GM18951 (cell line): Measurements from ENCODE around the gene IGFBP7.

Experiments used
- POLR2A ChIP-seq: IDR thresholded peaks from 4 replicates; pipeline ENCODE4 v1.6.1; 2011; ENCODE audit warnings: mild to moderate bottlenecking; ENCODE audit not compliant: insufficient read length, insufficient read depth; ENCODE audit errors: extremely low read depth
- in situ Hi-C: fragments of 300-500 bp; cut with MboI; formaldehyde crosslinking; loops from one replicate; pipeline ENCODE4 v1.12.0; 2022; ENCODE audit warnings: low sequenced_read_pairs, mixed read lengths, inconsistent platforms; ENCODE audit not compliant: unreplicated experiment

IGFBP7 gene

DNA sequence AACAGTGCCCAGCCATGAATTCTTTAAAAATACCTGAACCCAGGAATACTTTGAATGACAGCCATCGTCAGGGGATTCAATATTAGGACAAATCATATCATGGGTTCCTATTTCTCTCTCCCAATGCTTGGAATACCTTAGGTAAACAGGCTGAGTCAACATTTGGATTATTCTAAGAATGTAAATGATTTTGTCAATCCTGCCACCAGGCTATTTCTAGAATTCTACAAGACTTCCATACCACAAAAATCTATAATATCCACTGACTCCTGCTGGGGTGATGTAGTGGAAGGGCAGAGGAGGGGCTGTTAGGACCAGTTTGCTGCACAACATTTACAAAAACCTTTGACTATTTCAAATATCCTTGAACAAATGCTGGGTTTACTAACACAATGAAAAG lies 65.2 kb downstream of the IGFBP7 start:
- no peak for TF ChIP-seq POLR2A
- in situ Hi-C loops = no loop called here

- no peak for TF ChIP-seq POLR2A
- in situ Hi-C loops = no loop called here
These were observed 65.9 kb downstream of the IGFBP7 start for GRCh38 chr4:57044279-57044678.

- in situ Hi-C loops = no loop called here
These were observed 66.6 kb downstream of the IGFBP7 start for GRCh38 chr4:57043347-57044251.

GRCh38 chr4:57042711-57043169 lies 67.4 kb downstream of the IGFBP7 start:
- in situ Hi-C loops = no loop called here
- no peak for TF ChIP-seq POLR2A

More at GRCh38 chr4:57043347-57044251, 66.6 kb downstream of the IGFBP7 start:
- no peak for TF ChIP-seq POLR2A

GRCh38 chr4:57041020-57041419 lies 69.2 kb downstream of the IGFBP7 start:
- in situ Hi-C loops = no loop called here
- no peak for TF ChIP-seq POLR2A

DNA sequence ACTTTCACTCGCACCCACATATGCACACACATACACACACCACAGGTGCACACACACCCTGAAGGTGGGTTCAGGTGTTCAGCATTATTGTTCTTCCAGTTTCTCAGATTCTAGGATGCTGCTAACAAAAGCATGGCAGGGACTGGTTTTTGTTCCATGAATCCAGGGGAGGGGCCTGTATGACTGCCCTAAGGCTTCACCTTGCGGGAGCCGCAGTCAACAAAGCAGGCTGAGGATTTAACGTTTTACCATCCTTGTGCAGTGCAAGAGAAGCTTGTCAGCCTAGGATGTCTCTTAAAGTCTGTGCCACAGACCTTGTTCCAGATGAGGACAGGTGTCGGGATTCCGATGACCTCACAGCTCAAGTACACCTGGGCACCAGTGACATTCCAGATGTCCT lies 69.7 kb downstream of the IGFBP7 start:
- in situ Hi-C loops = no loop called here
- no peak for TF ChIP-seq POLR2A

- TF ChIP-seq POLR2A = no peak
These were observed 70.8 kb downstream of the IGFBP7 start for GRCh38 chr4:57039345-57039744.

DNA sequence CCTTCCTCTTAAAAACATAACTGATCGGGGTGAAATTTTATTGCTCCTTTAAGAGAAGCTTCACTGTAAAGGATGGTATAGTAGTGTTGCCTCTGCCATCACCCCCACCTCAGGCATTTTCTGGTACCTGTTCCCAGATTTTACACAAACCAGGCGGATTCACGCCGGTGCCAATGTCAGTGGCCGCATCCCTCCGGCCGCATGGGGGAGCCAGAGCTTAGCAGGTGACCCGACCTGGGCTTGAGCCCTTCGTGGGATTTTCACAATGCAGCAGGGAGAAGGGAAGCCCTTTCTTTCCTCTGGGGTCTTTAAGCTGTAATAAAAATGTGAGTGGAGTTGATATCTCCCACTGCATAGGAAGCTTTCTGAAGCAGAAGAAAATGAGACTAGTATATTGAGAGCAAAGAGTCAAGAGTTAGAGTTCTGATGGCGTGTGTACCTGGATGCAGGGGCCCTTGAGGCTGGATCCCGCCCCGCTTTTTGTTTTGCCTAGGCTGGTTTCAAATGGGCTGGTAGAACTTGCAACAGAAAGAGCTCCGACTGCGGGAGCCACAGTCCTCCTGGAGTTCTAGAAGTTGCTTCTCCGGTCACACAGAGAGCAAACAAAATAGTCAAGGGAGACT lies 72.1 kb downstream of the IGFBP7 start:
- in situ Hi-C loops = no loop called here
- no peak for TF ChIP-seq POLR2A

More at GRCh38 chr4:57039345-57039744, 70.8 kb downstream of the IGFBP7 start:
- in situ Hi-C loops = no loop called here

DNA sequence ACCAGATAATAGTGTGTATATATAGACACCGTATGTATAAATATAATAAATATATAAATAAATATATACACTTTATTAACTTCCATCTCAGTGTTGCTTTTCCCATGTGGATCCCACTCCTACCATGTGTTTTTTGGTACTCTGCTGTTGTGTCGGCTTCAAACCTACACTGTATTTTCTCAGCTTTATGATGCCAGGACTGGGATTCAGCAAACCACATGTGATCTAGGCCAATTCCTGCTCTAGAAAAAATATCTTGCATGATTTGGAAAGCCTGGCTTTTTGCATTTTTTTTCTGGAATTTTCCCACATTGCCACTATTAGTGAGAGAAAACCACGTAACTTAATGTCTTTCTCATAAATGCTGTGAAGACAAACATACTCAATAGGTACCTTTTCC lies 75.7 kb downstream of the IGFBP7 start:
- in situ Hi-C loops = no loop called here
- no peak for TF ChIP-seq POLR2A

- no peak for TF ChIP-seq POLR2A
- in situ Hi-C loops = no loop called here
These were observed 87.1 kb downstream of the IGFBP7 start for GRCh38 chr4:57023104-57023503.

DNA sequence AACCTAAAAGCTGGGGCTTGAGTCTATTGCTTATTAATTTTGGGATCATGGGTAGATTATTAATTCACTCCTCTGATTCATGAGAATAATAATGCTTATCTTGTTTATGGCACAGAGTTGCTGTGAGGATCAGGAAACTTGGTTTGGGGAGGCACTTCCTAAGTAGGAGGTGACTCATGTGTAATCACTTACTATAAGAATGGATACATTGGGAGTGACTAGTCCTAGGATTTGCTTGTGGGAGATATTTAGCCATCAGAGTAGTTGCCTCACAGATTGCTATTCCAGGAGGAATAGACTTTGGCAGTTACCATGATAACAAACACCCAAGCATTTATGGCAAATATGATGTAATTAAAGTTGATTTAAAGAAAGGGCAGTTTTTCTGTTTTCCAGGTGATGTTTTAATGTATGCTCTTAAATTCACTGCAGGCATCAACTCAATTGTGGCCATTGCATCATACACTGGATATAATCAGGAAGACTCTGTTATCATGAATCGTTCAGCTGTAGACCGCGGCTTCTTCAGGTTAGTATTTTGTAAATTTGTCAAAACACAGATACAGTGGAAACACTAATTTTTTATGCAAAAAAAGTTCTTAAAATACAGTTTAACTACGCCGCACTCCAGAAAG lies 89.6 kb downstream of the IGFBP7 start:
- TF ChIP-seq POLR2A = no peak
- in situ Hi-C loops = no loop called here

GRCh38 chr4:57018980-57019379 lies 91.2 kb downstream of the IGFBP7 start:
- in situ Hi-C loops = no loop called here
- no peak for TF ChIP-seq POLR2A

GRCh38 chr4:57013543-57014120 lies 96.6 kb downstream of the IGFBP7 start:
- in situ Hi-C loops = no loop called here
- TF ChIP-seq POLR2A = no peak
